Measurements from ENCODE around the gene SORBS2.

GRCh38 chr4:185774845-185775680 is 36.9 kb downstream of the SORBS2 start:
- TF ChIP-seq CTCF (conservative IDR thresholded peaks at IDR 0.05; ENCODE audit: low read length) (no peak), EZH2phosphoT487 (IDR thresholded peaks at IDR 0.05; ENCODE audit: borderline replicate concordance) (no peak)

Data from Loucy (cell line).